GM18526 (cell line): ENCODE data around the gene TMEM60.

Source experiments
- POLR2A ChIP-seq: IDR thresholded peaks from 3 replicates; pipeline ENCODE4 v1.6.1; 2011; ENCODE audit not compliant: insufficient read length; ENCODE audit errors: extremely low read depth

Gene TMEM60

GRCh38 chr7:77798394-77799077 lies at the start of gene TMEM60, which contains the start of gene PHTF2:
Gene TMEM60 (minus strand): TSS chr7:77798434. CDS start chr7:77794373, 4,061 bp downstream.
Gene PHTF2 (plus strand): TSS chr7:77798773.
- TF ChIP-seq POLR2A: peak; percentile 65

GRCh38 chr7:77846317-77847092 lies 48.3 kb upstream of the TMEM60 start:
- TF ChIP-seq POLR2A: no peak

- TF ChIP-seq POLR2A: no peak
These were observed 45.0 kb upstream of the TMEM60 start for GRCh38 chr7:77843194-77843593.

GRCh38 chr7:77839919-77840318 lies 41.7 kb upstream of the TMEM60 start:
- no peak for TF ChIP-seq POLR2A

GRCh38 chr7:77838929-77839491 lies 40.8 kb upstream of the TMEM60 start:
- no peak for TF ChIP-seq POLR2A

- no peak for TF ChIP-seq POLR2A
These were observed 39.7 kb upstream of the TMEM60 start for GRCh38 chr7:77837966-77838365.

- no peak for TF ChIP-seq POLR2A
These were observed 39.0 kb upstream of the TMEM60 start for GRCh38 chr7:77837275-77837674.

- no peak for TF ChIP-seq POLR2A
These were observed 34.9 kb upstream of the TMEM60 start for GRCh38 chr7:77833136-77833535.

- no peak for TF ChIP-seq POLR2A
These were observed 33.7 kb upstream of the TMEM60 start for GRCh38 chr7:77831953-77832352.

- TF ChIP-seq POLR2A: no peak
These were observed 33.2 kb upstream of the TMEM60 start for GRCh38 chr7:77831481-77831880.

GRCh38 chr7:77830649-77831355 lies 32.6 kb upstream of the TMEM60 start:
- no peak for TF ChIP-seq POLR2A

- no peak for TF ChIP-seq POLR2A
These were observed 29.8 kb upstream of the TMEM60 start for GRCh38 chr7:77827999-77828398.

- no peak for TF ChIP-seq POLR2A
These were observed 28.1 kb upstream of the TMEM60 start for GRCh38 chr7:77826300-77826699.

GRCh38 chr7:77825131-77825530 lies 26.9 kb upstream of the TMEM60 start:
- no peak for TF ChIP-seq POLR2A

GRCh38 chr7:77824636-77825035 lies 26.4 kb upstream of the TMEM60 start:
- TF ChIP-seq POLR2A: no peak
